HG03039 (cell line): Measurements from ENCODE around the gene ADAMTS7.
"Not testable (repeated sequence)": the region's sequence is repeated elsewhere in the genome, so short reads cannot be mapped to it uniquely, and the experiment has no call there.

Experiments used
- ATAC-seq: cut with Tn5 transposase; IDR thresholded peaks from one replicate; pipeline ENCODE4 v1.9.1; 2021; ENCODE audit warnings: mild to moderate bottlenecking, moderate library complexity; ENCODE audit not compliant: unreplicated experiment

The ADAMTS7 gene

DNA sequence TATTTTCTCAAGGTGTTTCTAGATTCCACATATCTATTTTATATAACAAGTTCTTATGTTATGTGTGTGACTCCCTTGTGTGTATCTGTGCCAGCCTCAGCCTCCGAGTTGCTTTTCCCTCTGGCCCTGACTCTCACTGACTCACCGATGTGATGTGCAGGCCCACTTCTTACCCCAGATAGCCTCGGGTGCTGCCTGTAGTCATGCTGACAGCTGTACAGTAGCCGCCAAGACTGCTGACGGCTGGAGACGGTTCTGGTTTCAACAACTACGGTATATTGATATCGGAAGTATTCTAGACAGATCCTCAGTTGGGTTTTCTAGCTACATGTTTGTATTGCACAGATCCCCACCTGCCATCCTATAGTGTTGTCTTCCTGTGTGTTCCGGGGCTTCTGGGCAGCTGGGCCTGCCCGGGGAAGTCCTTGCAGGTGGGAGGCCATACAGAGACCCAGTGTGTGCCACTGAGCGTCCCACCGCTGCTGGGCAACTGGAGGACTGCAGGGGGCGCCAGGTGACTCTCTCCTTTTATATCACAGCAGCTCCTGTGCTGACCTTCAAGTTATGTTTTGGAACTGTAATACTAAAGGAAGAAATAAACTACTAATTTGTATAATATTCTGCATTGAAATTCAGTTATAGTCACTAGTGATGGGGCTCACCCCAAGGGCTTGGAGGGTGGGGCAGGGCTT, 55.2 kb downstream of the ADAMTS7 start:
- ATAC-seq = not testable (repeated sequence)

DNA sequence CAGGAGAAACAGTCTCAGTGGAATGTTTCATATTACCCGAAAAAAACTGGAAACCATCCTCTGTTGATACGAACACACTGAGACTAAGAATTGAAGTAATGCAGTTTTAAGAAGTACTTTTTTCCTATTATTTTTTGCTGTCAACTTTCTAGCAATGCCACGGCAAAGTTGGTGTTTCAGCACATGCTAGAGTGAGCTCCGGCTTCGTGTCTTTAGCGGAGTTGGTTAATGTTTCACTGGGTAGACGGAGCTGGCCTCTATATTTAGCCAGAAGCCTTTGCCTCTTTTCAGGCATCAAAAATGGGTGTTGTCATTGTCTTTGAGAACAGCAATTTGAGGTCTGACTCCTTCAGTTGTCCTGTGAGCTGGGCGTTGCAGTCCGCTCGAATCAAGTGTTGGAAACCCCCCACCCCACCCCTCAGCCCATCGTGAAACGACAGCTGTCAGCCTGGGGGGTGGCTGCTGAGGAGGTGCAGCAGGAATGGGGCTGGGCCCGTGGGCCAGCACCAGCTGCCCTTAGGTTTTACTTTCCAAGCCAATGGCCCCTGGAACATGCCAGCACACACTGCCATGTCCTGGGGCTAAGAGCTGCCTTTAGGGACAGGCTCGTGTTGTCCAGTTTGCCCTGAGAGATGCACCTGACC, 56.5 kb downstream of the ADAMTS7 start:
- ATAC-seq = not testable (repeated sequence)

DNA sequence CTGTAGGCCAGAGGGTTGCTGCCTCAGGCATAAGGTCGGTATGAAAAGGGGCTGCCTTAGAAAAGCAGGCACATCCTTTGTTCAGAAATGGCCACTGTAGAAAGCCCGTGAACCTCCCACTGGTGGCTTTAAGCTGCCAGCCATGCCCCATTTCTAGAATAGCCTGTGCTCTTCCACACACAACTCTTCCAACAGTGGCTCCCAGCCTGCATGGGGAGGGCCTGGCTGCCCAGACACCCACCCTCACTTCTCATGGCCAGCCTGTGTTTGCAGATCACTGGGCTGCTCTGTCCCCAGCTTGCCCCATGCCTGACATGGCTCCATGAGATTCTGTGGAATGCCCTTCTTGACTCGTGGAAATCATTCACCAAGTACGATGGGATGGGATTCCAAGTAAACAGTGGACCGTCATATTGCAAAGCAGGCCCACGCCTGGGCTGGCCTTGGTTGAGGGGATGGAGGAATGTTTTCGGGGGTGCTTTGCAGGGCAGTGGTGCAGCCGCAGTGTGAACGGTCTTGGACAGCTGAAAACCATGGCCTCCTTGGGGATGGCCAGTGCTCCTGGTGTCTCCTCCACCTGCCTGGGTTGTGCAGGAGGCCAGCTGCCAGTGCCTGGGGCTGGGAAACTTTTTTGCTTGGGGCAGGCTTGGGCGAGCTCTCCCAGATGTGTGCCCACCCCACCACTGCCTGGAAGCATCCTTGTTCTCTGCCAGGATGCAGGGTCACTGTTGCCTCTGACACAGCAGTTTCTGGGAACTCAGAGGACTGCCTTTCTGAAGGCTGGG, 57.3 kb downstream of the ADAMTS7 start:
- not testable (repeated sequence) for ATAC-seq

DNA sequence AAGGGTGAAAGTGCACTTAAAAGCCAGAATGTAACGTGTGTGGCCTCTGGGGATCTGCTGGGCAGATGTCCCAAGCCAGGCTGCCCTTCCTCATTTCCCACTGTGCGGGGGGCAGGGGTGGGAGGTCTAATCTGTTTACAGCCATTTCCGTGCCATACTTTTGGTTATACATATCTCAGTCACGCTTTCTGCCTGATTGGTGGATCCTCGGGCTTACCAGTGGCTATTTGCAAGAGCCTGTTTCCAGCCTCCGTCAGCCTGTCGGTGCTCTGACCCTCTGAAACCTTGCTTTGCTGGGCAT, 58.0 kb downstream of the ADAMTS7 start:
- not testable (repeated sequence) for ATAC-seq

DNA sequence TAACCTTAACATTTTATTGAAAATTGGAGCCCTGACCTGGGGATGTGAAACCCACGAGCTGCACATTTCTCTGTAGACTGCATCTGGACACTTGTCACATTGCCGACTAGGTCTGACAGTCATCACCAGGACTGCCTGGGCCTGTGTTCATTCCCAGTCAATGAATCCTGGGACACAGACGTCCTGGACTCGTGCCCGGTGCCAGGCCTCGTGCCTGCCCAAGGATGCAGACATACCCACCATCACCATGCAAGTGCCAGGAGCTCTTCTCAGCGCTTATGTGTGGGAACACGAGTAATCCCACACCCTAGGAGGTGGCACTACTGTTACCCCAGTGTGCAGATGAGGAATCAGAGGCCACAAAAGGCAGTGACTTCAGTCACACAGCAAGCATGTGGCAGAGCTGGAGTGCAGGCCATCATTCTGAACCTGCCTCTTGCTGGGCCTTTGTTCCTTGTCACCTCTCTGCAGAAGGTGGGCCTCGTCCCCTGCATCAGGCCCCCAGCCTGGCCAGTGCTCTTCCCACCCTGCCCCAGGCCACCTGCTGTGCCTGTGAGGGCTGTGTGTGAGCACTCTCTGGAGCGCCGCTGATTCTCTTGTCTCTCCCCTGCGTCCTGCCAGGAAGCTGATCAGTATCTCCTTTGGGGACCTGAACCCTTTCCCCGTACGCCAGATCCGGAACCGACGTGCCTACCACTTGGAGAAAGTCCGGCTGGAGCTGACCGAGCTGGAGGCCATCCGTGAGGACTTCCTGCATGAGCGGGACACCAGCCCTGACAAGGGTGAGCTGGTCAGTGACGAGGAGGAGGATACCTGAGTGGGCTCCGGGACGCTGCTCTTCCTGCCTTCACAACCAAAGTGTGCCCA, 58.5 kb downstream of the ADAMTS7 start:
- ATAC-seq = no peak

DNA sequence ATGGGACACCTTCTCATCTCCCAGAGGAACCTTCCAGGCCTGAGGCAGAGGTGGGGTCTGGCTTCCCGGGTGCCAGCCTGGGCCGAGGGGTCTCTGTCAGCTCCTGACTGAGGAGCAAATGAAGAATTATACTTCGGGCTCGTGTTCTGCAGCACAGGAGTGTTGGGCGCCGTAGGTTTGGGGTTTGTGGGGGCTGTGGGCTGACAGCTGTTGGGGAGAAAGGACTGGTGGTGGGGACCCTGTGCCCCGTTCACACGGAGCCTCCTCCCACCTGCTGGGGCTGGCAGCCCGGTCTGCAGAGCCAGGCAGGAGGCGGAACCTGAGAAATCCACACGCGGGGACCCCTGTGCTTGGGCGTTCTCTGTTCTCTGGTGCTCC, 59.7 kb downstream of the ADAMTS7 start:
- no peak for ATAC-seq

- peak; percentile 89 for ATAC-seq
These were observed 60.2 kb downstream of the ADAMTS7 start for GRCh38 chr15:78750974-78751601.

DNA sequence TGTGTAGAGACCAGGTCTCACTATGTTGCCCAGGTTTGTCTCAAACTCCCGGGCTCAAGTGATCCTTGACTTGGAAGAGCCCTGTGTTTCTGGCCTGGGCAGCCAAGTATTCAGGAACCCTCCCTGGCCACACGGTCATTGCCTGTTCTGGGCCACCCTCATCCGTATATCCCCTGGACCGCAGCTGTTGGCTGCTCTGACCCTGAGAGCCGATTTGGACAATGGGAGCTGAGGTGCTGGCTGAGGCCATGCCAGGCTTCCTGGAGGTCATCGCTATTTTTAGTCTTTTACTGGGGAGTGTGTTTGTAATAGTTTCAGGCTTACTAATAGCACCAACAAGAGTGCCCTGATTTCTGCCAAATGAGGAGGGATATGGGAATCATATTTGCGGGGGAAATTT, 60.7 kb downstream of the ADAMTS7 start:
- ATAC-seq = no peak

DNA sequence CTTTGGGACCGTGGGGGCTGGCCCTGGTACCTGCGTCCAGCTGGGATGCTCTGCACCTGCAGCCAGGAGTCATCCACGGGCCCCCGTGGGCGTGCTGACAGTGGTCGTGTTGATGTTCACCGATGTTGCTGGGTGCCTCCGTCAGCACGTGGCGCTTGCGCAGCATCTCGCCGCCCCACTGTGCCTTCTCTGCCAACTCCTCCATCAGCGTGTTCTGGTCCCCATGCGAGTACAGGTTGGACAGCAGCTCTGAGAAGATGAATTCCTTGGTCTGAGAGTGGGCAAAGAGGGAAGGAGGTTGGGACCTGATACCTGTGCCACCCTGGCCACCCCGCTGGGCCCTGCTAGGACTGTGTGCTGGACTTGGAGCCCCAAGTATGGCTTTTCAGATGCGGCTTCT, 61.4 kb downstream of the ADAMTS7 start:
- ATAC-seq = no peak

- not testable (repeated sequence) for ATAC-seq
These were observed 63.4 kb downstream of the ADAMTS7 start for GRCh38 chr15:78747877-78748276.

DNA sequence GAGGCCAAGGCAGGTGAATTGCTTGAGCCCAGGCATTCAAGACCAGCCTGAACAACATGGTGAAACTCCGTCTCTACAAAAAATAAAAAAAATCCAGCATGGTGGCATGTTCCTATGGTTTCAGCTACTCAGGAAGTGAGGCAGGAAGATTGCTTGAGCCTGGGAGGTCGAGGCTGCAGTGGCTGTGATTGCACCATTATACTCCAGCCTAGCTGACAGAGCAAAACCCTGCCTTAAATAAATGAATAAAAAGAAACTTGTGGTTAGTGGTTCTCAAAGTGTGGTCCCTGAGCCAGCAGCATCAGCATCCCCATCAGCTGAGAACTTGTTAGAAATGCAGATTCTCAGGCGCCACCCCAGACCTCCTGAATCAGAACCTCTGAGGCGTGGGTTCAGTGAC, 69.6 kb downstream of the ADAMTS7 start:
- not testable (repeated sequence) for ATAC-seq

DNA sequence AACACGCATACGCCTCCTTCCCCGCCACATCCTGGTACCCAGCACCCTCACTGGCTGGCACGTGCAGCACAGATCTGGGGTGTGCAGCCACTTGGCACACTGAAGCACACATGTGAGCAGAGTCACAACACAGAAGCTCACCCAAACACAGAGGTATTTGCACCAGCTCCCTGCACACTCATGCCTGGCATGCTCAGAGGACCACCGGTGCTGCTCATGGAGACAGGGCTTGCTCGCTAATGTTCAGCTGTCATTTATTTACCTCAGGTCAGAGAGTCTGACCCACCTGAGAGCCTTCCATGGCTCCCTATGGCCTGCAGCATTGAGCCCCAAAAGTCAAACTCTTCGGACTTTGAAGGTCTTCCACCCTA, 70.4 kb downstream of the ADAMTS7 start:
- ATAC-seq = no peak

GRCh38 chr15:78739996-78740903, 71.0 kb downstream of the ADAMTS7 start:
- no peak for ATAC-seq

DNA sequence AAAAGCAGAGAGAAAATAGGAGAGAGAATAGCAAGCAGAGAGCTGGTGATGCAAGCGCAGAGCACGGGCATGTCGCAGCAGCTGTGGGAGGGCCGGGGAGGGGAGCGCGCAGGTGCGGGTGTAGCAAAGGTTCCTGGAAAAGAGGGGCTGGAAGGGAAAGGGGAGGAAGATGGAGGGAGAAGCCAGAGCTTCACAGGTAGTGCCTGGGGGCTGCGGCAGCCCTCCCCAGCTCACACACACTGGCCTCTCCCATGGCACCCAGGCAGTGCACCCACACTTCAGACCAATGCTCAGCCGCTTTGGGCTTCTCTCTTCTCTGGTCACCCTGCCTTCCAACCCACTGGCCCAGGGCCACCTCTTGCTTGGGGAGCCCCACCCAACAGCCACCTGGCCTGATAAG, 72.1 kb downstream of the ADAMTS7 start:
- ATAC-seq = no peak

- not testable (repeated sequence) for ATAC-seq
These were observed 73.2 kb downstream of the ADAMTS7 start for GRCh38 chr15:78737931-78738558.

- ATAC-seq = no peak
These were observed 74.0 kb downstream of the ADAMTS7 start for GRCh38 chr15:78737187-78737820.

DNA sequence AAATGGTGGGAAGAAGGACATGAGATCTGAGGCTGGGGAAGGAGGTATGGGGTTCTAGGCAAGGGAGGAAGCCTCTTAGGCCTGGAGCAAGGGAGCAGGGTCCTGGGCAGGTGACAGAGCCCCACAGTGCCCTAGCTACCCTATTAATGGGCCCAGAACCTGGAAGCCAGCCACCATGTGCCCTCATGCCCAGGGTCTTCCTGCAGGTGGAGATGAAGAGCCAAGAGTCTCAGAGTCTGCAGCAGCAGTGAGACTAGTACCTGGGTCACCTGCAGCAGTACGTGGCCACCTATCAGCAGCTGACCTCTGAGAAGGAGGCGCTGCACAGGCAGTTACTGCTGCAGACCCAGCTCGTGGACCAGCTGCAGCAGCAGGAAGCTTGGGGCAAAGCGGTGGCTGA, 75.0 kb downstream of the ADAMTS7 start:
- ATAC-seq = not testable (repeated sequence)

GRCh38 chr15:78734451-78735064, 76.7 kb downstream of the ADAMTS7 start:
- ATAC-seq = no peak
